Choroid plexus epithelial cell (primary cell): ENCODE measurements around the gene GUCY1B1.

ENCODE experiments used
- DNase-seq: peaks from one replicate; pipeline ENCODE4 v3.0.0-alpha.2; 2010; ENCODE audit warnings: low read depth
- H3K4me3 ChIP-seq: 2 replicates; pipeline ENCODE4 v1.5.1; 2011; ENCODE audit warnings: low read depth, mild to moderate bottlenecking, control low read depth, low read length, moderate library complexity
- TF ChIP-seq, protein P1 (sequence below): conservative IDR thresholded peaks from 2 replicates; pipeline ENCODE4 v1.5.1; 2011; ENCODE audit warnings: low read depth, mild to moderate bottlenecking, control low read depth, inconsistent platforms, low read length, moderate library complexity

GUCY1B1 gene

DNA sequence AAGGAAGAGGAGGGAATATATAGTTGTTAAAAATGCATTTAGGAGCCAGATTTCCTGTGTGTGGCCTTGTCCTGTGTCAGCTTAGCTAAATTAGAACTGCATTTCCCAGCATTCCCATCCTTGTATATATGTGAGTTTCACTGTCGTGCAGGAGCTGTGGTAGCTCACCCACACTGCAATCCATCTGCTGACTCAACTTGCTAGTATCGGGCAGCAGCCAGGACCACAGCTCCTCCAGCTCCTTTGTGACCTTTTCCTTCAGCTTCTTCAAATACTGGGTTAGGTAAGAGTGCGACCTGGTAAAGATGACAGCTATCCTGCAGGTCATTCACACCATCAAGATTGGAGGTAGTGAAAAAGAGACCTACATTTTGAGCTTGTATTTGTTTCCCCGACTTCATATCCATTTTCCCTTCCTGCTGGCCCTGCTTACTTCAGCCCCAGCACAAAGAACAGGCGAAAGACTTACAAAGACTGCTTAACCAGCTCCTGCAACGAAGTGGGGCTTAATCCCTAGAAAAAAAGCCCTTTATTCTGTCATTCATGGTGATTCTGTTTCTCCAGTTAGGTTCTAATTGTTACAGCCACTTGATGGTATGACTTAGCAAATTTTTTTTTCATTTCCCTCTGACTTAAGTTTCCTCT lies 95.9 kb downstream of the GUCY1B1 start:
- H3K4me3 ChIP-seq: no peak overlapping the region
- DNase-seq: peak; percentile 51
- TF ChIP-seq, protein P1, sequence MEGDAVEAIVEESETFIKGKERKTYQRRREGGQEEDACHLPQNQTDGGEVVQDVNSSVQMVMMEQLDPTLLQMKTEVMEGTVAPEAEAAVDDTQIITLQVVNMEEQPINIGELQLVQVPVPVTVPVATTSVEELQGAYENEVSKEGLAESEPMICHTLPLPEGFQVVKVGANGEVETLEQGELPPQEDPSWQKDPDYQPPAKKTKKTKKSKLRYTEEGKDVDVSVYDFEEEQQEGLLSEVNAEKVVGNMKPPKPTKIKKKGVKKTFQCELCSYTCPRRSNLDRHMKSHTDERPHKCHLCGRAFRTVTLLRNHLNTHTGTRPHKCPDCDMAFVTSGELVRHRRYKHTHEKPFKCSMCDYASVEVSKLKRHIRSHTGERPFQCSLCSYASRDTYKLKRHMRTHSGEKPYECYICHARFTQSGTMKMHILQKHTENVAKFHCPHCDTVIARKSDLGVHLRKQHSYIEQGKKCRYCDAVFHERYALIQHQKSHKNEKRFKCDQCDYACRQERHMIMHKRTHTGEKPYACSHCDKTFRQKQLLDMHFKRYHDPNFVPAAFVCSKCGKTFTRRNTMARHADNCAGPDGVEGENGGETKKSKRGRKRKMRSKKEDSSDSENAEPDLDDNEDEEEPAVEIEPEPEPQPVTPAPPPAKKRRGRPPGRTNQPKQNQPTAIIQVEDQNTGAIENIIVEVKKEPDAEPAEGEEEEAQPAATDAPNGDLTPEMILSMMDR: no peak

DNA sequence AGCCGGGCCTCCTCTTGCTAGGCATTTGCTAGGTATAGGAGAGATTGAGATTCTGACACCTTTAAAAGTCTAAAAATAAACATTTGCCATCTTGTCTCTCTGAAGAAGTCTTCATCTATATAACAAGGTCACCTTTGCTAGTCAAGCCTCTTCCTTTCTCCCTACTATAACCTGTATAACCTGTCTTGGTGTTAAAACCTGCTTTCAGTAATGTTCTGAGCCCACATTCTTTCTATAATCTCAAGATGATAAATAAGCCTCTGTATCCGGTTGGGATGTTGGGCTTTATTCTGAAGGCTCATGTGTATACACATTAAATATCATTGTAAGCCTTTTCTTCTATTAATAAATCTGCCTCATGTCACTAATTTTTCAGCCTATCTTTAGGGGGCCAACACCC lies 97.1 kb downstream of the GUCY1B1 start:
- no peak for DNase-seq
- TF ChIP-seq, protein P1: no peak
- H3K4me3 ChIP-seq: no peak overlapping the region
